HepG2 (cell line): ENCODE data around the gene MYH15. TPM values are rescaled to one million over a fixed set of nuclear protein-coding genes. Genes with fewer than 3 reads are reported as not detected.

Experiments
- ATAC-seq: fragments of 200-7000 bp; cut with Tn5 transposase; 3 replicates; pipeline ENCODE4 v1.9.1; 2020; ENCODE audit warnings: mild to moderate bottlenecking, moderate library complexity
- BruUV-seq: library from RNA; stranded (reverse); fragments of 400-500 nt; replicated peaks from 2 replicates; lab custom pipeline; 2021; lab: Mats Ljungman, UMichigan
- CTCF ChIA-PET: fragments of 300-600 bp; formaldehyde crosslinking; extraction: SDS; loops from one replicate; lab custom pipeline; 2021; ENCODE audit warnings: low total read pairs, inconsistent platforms, low intra/inter-chr PET ratio; lab: Yijun Ruan, JAX
- POLR2A ChIA-PET: fragments of 350-600 bp; sonication (Branson Sonifier 250); formaldehyde crosslinking; loops from one replicate; lab custom pipeline; 2020; ENCODE audit warnings: antibody characterized with exemption, inconsistent platforms; lab: Yijun Ruan, JAX
- DNase-seq: peaks from one replicate; pipeline ENCODE4 v3.0.0-alpha.2; 2015; ENCODE audit warnings: low spot score
- FAIRE-seq: peaks from 3 replicates; lab custom pipeline; 2011; peaks lifted over from hg19 to GRCh38; lab: Jason Lieb, UNC
- H2AFZ ChIP-seq: one replicate; pipeline ENCODE4 v1.6.1; 2011; ENCODE audit warnings: low read length, inconsistent platforms
- H3K27ac ChIP-seq: fragments of 300-600 bp; 3 replicates; pipeline ENCODE4 v1.8.0; 2011; ENCODE audit warnings: mixed run types, mild to moderate bottlenecking, mixed read lengths, low read length, inconsistent platforms; ENCODE audit not compliant: insufficient read depth; ENCODE audit errors: extremely low read length
- H3K27me3 ChIP-seq, 2 experiments: fragments of 200-600 bp in 1 of 2; 2 replicates in 1 of 2; 3 replicates in 1 of 2; pipeline versions ENCODE4 v1.6.0 to v1.8.0; 2011; ENCODE audit warnings: low read length in 2 of 2, mild to moderate bottlenecking in 2 of 2, moderate library complexity in 2 of 2, inconsistent platforms in 1 of 2; ENCODE audit not compliant: insufficient read depth in 2 of 2, control insufficient read depth in 1 of 2
- H3K36me3 ChIP-seq, 2 experiments: fragments of 200-600 bp in 1 of 2; replicated peaks in 1 of 2; 2 replicates in 1 of 2; 3 replicates in 1 of 2; pipeline versions ENCODE4 v1.5.1 to v1.8.0; 2011; ENCODE audit warnings: low read length in 2 of 2, inconsistent platforms in 1 of 2; ENCODE audit not compliant: insufficient read depth in 2 of 2, control insufficient read depth in 1 of 2
- H3K4me1 ChIP-seq: 2 replicates; pipeline ENCODE4 v1.5.1; 2012; ENCODE audit warnings: low read length, inconsistent platforms; ENCODE audit not compliant: insufficient read depth
- H3K4me2 ChIP-seq: 2 replicates; pipeline ENCODE4 v1.6.0; 2011; ENCODE audit warnings: low read depth, low read length, inconsistent platforms
- H3K4me3 ChIP-seq, 3 experiments: fragments of 200-600 bp in 1 of 3; sonication (generic), shearing (Covaris generic) in 1 of 3; replicated peaks in 1 of 3; 2 replicates each; pipeline ENCODE4 v1.5.1; 2011 to 2016; ENCODE audit warnings: low read length in 3 of 3, inconsistent platforms in 2 of 3, low read depth in 2 of 3, mild to moderate bottlenecking in 2 of 3, control low read depth in 1 of 3, mixed read lengths in 1 of 3; ENCODE audit not compliant: insufficient read depth in 1 of 3
- H3K79me2 ChIP-seq: one replicate; pipeline ENCODE4 v1.6.1; 2011; ENCODE audit warnings: low read length, inconsistent platforms; ENCODE audit not compliant: insufficient read depth
- H3K9ac ChIP-seq: 2 replicates; pipeline ENCODE4 v1.6.0; 2011; ENCODE audit warnings: mild to moderate bottlenecking, low read depth, low read length, inconsistent platforms; ENCODE audit not compliant: insufficient read depth
- H3K9me3 ChIP-seq: 2 replicates; pipeline ENCODE4 v1.5.1; 2012; ENCODE audit warnings: mild to moderate bottlenecking, low read length
- H4K20me1 ChIP-seq: 2 replicates; pipeline ENCODE4 v1.6.0; 2011; ENCODE audit warnings: inconsistent platforms, mild to moderate bottlenecking, low read length, moderate library complexity; ENCODE audit not compliant: insufficient read depth
- IRF2 ChIP-seq: IDR thresholded peaks from 2 replicates; pipeline ENCODE4 v1.6.1; 2018; ENCODE audit warnings: missing genetic modification reagents, missing compliant biosample characterization
- SIX4 ChIP-seq: sonication (generic); formaldehyde crosslinking; IDR thresholded peaks from 2 replicates; pipeline ENCODE4 v1.4.0; 2020; ENCODE audit warnings: missing genetic modification reagents
- ZNF296 ChIP-seq: sonication (generic); formaldehyde crosslinking; conservative IDR thresholded peaks from 2 replicates; pipeline ENCODE4 v1.5.0; 2020; ENCODE audit warnings: mild to moderate bottlenecking, missing genetic modification reagents
- ZNF7 ChIP-seq: IDR thresholded peaks from 2 replicates; pipeline ENCODE4 v1.6.1; 2016; ENCODE audit warnings: missing biosample characterization, missing genetic modification reagents
- WGBS: methylation state at CpG from one replicate; pipeline ENCODE4 v1.1.6; 2017; ENCODE audit warnings: low lambda C conversion rate; 5-methylcytosine and 5-hydroxymethylcytosine counted together
- in situ Hi-C: cut with HindIII; loops from 2 replicates; pipeline ENCODE4 v1.10.0; 2017; ENCODE audit warnings: low pct_unique_long_range_greater_than_20kb; ENCODE audit not compliant: extremely low pct_ligation_motif_present
- intact Hi-C: fragments of 100-400 bp; cut with micrococcal nuclease; formaldehyde crosslinking; loops from one replicate; pipeline ENCODE4 v1.10.0; 2022; ENCODE audit not compliant: unreplicated experiment
- polyA plus RNA-seq, 8 experiments: library from polyadenylated mRNA; depleted of rRNA in 3 of 8; stranded (reverse) in 7 of 8; unstranded in 1 of 8; fragments of >200 nt; fragmentation: Illumina TruSeq in 4 of 8; extraction: Trizol in 4 of 8; gene quantifications; 2 replicates each; pipeline versions ENCODE4 v1.2.1 to v1.2.3, GENCODE V29; 2011 to 2016; ENCODE audit warnings: low read depth in 4 of 8, missing spikeins in 1 of 8, mixed read lengths in 1 of 8; ENCODE audit not compliant: insufficient read depth in 1 of 8
- total RNA-seq, 5 experiments: library from RNA; depleted of rRNA; stranded (reverse); fragments of >200 nt; fragmentation: Illumina TruSeq; extraction: Trizol; gene quantifications; 2 replicates each; pipeline ENCODE4 v1.2.3, GENCODE V29; 2016; ENCODE audit warnings: low read depth in 1 of 5
- TF ChIP-seq, protein P1 (sequence below): sonication (generic); formaldehyde crosslinking; IDR thresholded peaks from 2 replicates; pipeline ENCODE4 v1.4.0; 2020; ENCODE audit warnings: missing genetic modification reagents
- TF ChIP-seq, protein P2 (sequence below): sonication (generic); formaldehyde crosslinking; conservative IDR thresholded peaks from 2 replicates; pipeline ENCODE4 v1.4.0; 2020; ENCODE audit warnings: missing genetic modification reagents
- TF ChIP-seq, protein P3 (sequence below): sonication (generic); formaldehyde crosslinking; IDR thresholded peaks from 2 replicates; pipeline ENCODE4 v1.8.0; 2022; ENCODE audit warnings: mild to moderate bottlenecking, missing genetic modification reagents, moderate library complexity
- TF ChIP-seq, protein P4 (sequence below): sonication (generic); formaldehyde crosslinking; IDR thresholded peaks from 2 replicates; pipeline ENCODE4 v1.5.0; 2020; ENCODE audit warnings: mild to moderate bottlenecking, missing genetic modification reagents
- TF ChIP-seq, protein P5 (sequence below): sonication (generic); formaldehyde crosslinking; IDR thresholded peaks from 2 replicates; pipeline ENCODE4 v1.5.0; 2020; ENCODE audit warnings: missing genetic modification reagents

MYH15 gene
- total and polyA plus RNA-seq, 2 of the 13 experiments (the other 11 are each of a cell fraction or from before 2014, with no cell fraction given): 0.03 to 0.09 TPM

DNA sequence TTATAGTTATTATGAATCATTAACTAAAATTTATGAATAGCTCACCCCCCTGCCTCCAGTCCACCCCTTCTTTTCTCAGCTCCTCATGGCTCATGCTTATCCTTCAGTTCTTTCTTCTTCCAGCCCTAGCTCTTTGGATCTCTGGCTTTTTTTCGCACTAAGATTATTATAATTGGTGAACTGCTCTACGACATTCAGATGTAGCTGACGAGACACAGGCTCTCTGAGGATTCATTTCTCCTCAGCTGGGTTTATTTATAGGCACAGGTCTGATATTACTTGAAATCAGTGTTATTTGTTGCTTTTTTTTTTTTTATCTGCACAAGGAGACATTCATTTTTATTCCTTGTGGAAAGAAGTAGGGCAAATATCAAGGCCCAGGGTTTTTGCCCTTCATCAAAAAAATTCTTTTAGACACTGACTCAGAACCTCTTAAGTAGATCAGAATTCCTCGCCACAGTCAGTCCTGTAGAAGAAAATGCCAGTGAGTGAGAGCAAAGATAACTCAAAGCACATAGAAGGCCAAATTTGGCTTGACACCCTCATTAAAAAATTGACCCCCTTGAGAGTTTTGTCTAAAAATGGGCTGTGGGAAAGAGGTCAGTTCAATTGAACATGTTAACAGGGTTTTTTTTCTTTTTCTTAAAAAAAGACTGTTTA lies 106.6 kb downstream of the MYH15 start:
- BruUV-seq: no TSS peak
- Histone ChIP-seq H3K27me3 (no peaks in the 10 kb centered on the region), H4K20me1 (no peaks in the 10 kb centered on the region), H2AFZ (no peak overlapping the region), H3K4me3 (no peak overlapping the region), H3K9me3 (no peaks in the 10 kb centered on the region), H3K27ac (no peak overlapping the region), H3K9ac (no peak overlapping the region), H3K4me1 (peaks cover 8% of the 10 kb centered on the region), H3K79me2 (no peaks in the 10 kb centered on the region), H3K36me3 (no peaks in the 10 kb centered on the region)
- FAIRE-seq: no peak
- intact Hi-C loops: no loop called here
- ChIA-PET CTCF (no interaction called here), POLR2A (no interaction called here)
- 8% methylated on average over 4 of the region's 4 CpGs for WGBS
- ATAC-seq: no peak
- DNase-seq: no peak
- TF ChIP-seq, protein P1, sequence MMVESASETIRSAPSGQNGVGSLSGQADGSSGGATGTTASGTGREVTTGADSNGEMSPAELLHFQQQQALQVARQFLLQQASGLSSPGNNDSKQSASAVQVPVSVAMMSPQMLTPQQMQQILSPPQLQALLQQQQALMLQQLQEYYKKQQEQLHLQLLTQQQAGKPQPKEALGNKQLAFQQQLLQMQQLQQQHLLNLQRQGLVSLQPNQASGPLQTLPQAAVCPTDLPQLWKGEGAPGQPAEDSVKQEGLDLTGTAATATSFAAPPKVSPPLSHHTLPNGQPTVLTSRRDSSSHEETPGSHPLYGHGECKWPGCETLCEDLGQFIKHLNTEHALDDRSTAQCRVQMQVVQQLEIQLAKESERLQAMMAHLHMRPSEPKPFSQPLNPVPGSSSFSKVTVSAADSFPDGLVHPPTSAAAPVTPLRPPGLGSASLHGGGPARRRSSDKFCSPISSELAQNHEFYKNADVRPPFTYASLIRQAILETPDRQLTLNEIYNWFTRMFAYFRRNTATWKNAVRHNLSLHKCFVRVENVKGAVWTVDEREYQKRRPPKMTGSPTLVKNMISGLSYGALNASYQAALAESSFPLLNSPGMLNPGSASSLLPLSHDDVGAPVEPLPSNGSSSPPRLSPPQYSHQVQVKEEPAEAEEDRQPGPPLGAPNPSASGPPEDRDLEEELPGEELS (CRISPR knock-in tag): no peak
- TF ChIP-seq, all 625 proteins: peak for 0
- in situ Hi-C loops: loop anchor here (10.0 kb wide), 1 partner anchor 469 kb away; no protein-coding TSS in a partner anchor
- H3K4me2 ChIP-seq: no peak overlapping the region

DNA sequence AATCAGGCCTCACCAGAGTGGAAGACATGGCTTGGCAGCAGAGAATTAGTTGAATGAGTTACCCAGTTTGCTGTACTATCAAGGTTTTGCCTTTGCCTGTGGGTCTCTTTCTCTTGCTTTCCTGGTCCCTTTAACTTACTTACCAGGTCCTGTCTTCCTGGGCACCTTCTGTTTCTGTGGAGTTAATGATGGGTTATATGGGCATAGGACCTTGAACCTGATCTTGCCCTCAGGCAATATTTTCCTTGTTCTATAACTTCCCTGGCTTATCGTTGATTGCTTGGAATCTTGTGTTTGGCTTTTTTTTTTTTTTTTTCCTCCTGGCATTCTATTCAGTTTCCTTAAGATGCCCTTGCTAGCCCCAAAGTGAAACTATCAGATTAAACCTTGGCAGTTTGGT lies 107.2 kb downstream of the MYH15 start:
- no TSS peak for BruUV-seq
- WGBS: 0% methylated on average over 1 of the region's 1 CpG
- CTCF ChIA-PET: no interaction called here
- TF ChIP-seq IRF2 (CRISPR knock-in tag): no peak
- TF ChIP-seq ZNF296 (CRISPR knock-in tag): no peak
- TF ChIP-seq, protein P2, sequence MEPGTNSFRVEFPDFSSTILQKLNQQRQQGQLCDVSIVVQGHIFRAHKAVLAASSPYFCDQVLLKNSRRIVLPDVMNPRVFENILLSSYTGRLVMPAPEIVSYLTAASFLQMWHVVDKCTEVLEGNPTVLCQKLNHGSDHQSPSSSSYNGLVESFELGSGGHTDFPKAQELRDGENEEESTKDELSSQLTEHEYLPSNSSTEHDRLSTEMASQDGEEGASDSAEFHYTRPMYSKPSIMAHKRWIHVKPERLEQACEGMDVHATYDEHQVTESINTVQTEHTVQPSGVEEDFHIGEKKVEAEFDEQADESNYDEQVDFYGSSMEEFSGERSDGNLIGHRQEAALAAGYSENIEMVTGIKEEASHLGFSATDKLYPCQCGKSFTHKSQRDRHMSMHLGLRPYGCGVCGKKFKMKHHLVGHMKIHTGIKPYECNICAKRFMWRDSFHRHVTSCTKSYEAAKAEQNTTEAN (CRISPR knock-in tag): no peak
- no peak for TF ChIP-seq ZNF7 (CRISPR knock-in tag)
- TF ChIP-seq SIX4 (CRISPR knock-in tag): no peak
- TF ChIP-seq, protein P3, sequence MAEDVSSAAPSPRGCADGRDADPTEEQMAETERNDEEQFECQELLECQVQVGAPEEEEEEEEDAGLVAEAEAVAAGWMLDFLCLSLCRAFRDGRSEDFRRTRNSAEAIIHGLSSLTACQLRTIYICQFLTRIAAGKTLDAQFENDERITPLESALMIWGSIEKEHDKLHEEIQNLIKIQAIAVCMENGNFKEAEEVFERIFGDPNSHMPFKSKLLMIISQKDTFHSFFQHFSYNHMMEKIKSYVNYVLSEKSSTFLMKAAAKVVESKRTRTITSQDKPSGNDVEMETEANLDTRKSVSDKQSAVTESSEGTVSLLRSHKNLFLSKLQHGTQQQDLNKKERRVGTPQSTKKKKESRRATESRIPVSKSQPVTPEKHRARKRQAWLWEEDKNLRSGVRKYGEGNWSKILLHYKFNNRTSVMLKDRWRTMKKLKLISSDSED: no peak
- TF ChIP-seq, protein P4, sequence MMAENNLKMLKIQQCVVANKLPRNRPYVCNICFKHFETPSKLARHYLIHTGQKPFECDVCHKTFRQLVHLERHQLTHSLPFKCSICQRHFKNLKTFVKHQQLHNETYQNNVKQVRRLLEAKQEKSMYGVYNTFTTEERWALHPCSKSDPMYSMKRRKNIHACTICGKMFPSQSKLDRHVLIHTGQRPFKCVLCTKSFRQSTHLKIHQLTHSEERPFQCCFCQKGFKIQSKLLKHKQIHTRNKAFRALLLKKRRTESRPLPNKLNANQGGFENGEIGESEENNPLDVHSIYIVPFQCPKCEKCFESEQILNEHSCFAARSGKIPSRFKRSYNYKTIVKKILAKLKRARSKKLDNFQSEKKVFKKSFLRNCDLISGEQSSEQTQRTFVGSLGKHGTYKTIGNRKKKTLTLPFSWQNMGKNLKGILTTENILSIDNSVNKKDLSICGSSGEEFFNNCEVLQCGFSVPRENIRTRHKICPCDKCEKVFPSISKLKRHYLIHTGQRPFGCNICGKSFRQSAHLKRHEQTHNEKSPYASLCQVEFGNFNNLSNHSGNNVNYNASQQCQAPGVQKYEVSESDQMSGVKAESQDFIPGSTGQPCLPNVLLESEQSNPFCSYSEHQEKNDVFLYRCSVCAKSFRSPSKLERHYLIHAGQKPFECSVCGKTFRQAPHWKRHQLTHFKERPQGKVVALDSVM: no peak
- TF ChIP-seq, protein P5, sequence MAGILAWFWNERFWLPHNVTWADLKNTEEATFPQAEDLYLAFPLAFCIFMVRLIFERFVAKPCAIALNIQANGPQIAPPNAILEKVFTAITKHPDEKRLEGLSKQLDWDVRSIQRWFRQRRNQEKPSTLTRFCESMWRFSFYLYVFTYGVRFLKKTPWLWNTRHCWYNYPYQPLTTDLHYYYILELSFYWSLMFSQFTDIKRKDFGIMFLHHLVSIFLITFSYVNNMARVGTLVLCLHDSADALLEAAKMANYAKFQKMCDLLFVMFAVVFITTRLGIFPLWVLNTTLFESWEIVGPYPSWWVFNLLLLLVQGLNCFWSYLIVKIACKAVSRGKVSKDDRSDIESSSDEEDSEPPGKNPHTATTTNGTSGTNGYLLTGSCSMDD (CRISPR knock-in tag): no peak

More for the DNA sequence above, 107.2 kb downstream of the MYH15 start:
- H3K36me3 ChIP-seq: no peaks in the 10 kb centered on the region
- H3K4me2 ChIP-seq: no peak overlapping the region
- H2AFZ ChIP-seq: no peak overlapping the region
- ATAC-seq (no peak), FAIRE-seq (no peak), DNase-seq (no peak)
- H3K27ac ChIP-seq: no peak overlapping the region
- in situ Hi-C loops: loop anchor here (10.0 kb wide), 1 partner anchor 468 kb away; no protein-coding TSS in a partner anchor
- H4K20me1 ChIP-seq: no peaks in the 10 kb centered on the region
- intact Hi-C loops: no loop called here
- H3K79me2 ChIP-seq: no peaks in the 10 kb centered on the region
- POLR2A ChIA-PET: no interaction called here
- H3K9ac ChIP-seq: no peak overlapping the region
- H3K9me3 ChIP-seq: no peaks in the 10 kb centered on the region
- H3K4me1 ChIP-seq: peaks cover 8% of the 10 kb centered on the region
- no peaks in the 10 kb centered on the region for H3K27me3 ChIP-seq
- H3K4me3 ChIP-seq: no peak overlapping the region
